ENCODE data around the gene PAQR8.
A peak's percentile ranks its signal among the peaks of the same experiment; 100 is the strongest.
"Not testable (repeated sequence)": the region's sequence is repeated elsewhere in the genome, so short reads cannot be mapped to it uniquely, and the experiment has no call there.

The PAQR8 gene

DNA sequence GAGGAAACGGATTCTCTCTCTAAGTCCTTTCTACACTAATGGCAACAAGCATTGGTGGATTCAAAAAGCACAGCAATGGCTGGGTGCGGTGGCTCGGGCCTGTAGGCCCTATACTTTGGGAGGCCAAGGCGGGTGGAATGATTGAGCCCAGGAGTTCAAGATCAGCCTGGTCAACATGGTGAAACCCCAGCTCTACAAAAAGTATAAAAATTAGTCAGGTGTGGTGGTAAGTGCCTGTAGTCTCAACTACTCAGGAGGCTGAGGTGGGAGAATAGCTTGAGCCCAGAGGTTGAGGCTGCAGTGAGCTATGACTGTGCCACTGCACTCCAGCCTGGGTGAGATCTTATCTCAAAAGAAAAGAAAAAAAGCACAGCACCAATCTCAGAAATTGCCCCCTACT, 19.3 kb downstream of the PAQR8 start:
- no peak for DNase-seq

- no peak for DNase-seq
These were observed 22.3 kb downstream of the PAQR8 start for GRCh38 chr6:52384145-52384766.

DNA sequence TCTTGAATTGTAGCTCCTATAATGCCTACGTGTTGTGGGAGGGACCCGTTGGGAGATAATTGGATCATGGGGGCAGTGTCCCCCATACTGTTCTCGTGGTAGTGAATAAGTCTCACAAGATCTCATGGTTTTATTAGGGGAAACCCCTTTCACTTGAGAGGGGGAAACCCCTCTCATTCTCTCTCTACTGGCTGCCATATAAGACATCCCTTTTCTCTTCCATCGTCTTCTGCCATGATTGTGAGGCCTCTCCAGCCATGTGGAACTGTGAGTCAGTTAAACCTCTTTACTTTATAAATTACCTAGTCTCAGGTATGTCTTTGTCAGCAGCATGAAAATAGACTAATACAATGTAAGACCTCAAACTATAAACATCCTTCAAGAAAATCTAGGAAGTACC, 23.1 kb downstream of the PAQR8 start:
- no peak for DNase-seq

- not testable (repeated sequence) for DNase-seq
These were observed 26.2 kb downstream of the PAQR8 start for GRCh38 chr6:52388119-52388518.

GRCh38 chr6:52388790-52389189, 26.8 kb downstream of the PAQR8 start:
- DNase-seq, result no peak

DNA sequence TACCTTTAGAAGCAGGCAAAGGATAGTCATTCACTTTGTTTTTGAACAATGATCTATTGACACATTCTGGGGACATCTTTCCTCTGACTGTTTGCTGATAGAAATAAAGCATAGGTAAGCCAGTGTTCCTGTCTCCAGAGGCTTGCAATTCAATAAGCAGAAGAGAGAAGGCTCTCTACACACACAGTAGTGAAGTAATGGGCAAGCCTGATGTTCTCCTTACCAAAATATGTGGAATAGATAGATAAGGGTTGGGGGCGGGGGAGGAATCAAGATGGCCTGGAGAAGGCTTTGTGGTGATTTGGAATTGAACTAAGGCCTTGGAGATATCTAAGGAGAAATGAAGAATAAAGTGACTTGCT, 27.3 kb downstream of the PAQR8 start:
- DNase-seq, result no peak

DNA sequence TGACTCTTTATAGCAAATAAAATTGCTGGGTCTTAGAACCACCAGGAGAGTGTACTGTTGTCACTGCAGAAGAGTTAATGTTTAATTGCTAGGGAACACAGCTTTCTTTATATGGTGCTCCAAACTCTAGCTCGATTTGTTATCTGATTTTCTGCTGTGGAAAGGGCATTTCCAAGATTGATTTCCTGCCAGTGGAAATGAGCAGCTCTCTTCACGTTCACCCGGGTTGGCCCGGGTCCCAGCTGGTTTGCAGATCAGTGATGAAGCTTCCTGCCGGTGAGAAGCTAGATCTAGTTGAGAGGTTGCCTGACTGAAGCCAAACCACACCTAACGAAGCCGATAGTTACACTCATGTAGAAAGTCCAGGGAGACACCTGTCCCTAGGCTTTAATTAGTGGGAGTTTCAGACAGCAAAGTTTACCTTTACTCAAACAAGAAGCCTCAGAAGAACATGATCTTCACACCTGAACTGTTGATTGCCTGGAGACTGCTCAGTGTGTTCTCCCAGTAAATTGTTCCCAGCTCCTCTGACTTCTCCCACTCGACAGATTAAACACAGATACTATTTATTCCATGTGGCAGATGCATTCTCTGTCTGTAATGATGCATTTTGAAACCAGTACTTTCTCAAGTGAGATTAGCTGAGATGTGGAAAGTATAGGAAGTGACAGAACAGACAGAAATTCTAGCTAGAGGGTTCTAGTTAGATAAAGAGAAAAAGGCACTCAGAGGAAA, 27.8 kb downstream of the PAQR8 start:
- peak; percentile 3 to 6 for DNase-seq

DNA sequence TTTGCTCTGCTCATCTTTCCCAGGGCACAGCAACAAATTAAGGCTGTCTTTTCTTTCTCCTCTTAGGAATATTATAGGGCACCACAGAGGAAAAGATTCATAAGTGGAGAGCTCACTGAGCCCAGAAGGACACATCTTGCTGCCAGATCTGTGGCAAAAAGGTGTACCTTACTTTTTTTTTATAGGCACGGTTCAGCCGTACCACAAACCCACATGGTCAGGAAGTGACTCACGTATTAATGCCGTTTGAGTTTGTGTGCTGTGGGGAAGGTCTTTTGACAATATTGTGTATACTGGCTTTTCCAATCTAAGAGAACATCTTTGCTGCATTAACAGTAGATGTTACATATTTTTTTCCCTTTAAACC, 28.4 kb downstream of the PAQR8 start:
- no peak for DNase-seq

- DNase-seq, result no peak
These were observed 29.6 kb downstream of the PAQR8 start for GRCh38 chr6:52391599-52391998.

DNA sequence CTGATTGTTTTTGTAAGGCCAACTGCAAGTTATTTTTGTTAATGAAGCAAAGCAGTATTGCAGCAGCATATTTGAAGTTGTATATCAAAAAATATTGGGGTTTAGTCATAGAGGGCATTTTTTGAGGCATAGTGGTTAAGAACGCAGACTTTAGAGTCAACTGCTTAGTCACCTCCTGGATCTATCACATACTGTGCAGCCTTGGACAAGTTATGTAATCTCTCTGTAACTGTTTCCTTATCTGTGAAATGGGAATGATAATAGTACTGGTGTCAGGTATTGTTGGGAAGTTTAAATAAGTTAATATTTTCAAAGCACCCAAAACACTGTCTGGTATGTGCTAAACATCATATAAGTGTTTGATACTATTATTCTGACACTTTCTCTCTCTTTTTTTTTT, 31.0 kb downstream of the PAQR8 start:
- no peak for DNase-seq

GRCh38 chr6:52393780-52394179, 31.8 kb downstream of the PAQR8 start:
- no peak for DNase-seq

- DNase-seq, result no peak
These were observed 32.3 kb downstream of the PAQR8 start for GRCh38 chr6:52394251-52394666.

GRCh38 chr6:52395969-52396368, 34.0 kb downstream of the PAQR8 start:
- peak in 1 of 2 experiments; percentile 8 for DNase-seq

- DNase-seq, result peak; percentile 54 to 64
These were observed 37.8 kb downstream of the PAQR8 start for GRCh38 chr6:52399511-52400312.

DNA sequence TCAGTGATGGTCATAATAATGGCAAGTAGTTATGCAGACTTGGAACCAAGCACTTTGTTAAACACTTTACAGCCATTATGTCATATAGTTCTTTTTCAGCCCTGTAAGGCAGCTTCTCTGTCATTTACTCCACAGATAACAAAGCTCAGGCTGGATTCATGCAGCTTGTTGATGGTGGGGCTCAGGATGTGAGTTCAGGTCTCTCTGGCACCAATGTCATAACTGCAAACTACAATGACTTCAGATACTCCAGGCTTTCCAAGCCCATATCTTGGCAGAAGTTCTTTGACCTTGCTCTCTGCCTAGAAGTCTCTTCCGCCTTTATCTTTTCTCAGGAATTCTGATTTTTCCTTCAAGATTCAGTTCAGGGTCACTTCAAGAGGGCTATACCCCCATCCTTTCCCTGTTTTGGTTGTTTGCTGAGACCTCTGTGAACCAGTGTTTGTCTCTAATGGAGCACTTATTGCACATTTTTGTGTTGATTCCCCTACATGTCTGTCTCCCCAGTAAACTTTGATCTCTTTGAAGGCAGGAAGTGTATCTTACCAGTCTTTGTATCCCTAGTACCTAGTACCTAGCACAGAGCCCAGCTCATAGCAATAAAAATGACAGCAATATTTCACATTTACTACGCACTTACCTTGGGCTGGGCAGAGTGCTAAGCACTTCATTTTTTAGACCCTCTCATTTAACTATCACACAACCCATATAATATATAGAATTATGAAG, 38.5 kb downstream of the PAQR8 start:
- DNase-seq, result no peak

- DNase-seq, result no peak
These were observed 41.1 kb downstream of the PAQR8 start for GRCh38 chr6:52403086-52403485.

DNA sequence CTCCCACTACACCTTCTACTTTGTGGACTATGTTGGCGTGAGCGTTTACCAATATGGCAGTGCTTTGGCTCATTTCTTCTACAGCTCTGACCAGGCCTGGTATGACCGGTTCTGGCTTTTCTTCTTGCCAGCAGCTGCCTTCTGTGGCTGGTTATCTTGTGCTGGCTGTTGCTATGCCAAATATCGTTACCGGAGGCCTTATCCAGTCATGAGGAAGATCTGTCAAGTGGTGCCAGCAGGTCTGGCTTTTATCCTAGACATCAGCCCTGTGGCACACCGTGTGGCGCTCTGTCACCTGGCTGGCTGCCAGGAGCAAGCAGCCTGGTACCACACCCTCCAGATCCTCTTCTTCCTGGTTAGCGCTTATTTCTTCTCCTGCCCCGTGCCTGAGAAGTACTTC, 41.7 kb downstream of the PAQR8 start:
- peak; percentile 11 to 12 for DNase-seq

GRCh38 chr6:52405243-52405642, 43.3 kb downstream of the PAQR8 start:
- no peak for DNase-seq

- peak; percentile 28 to 61 for DNase-seq
These were observed 45.5 kb downstream of the PAQR8 start for GRCh38 chr6:52407467-52407866.

- no peak for DNase-seq
These were observed 47.5 kb downstream of the PAQR8 start for GRCh38 chr6:52409499-52409898.

GRCh38 chr6:52410979-52411378, 49.0 kb downstream of the PAQR8 start:
- no peak for DNase-seq

GRCh38 chr6:52411911-52412310, 50.0 kb downstream of the PAQR8 start:
- no peak for DNase-seq

DNA sequence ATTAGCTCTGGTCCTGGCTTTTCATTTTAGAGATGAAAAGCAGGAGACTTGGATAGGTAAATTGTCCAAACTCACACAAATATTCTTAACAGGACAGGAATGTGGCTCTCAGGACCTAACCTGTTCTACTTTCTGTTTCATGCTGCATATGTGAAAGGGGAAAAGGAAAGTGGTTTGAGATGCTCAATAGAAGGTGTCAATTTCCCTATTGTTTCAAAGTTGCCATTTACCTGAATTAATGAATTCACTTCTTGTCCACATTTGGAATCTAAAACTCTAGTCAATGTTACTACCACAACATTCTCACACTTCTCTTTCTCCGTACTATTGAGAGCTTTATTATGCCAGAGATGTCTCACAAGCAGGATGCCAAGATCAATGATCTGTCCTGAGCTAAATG, 53.4 kb downstream of the PAQR8 start:
- DNase-seq, result no peak

All from NCI-H526 (cell line).